ENCODE measurements around the gene IPMK.
"Not testable (repeated sequence)": the region's sequence is repeated elsewhere in the genome, so short reads cannot be mapped to it uniquely, and the experiment has no call there.

IPMK gene

DNA sequence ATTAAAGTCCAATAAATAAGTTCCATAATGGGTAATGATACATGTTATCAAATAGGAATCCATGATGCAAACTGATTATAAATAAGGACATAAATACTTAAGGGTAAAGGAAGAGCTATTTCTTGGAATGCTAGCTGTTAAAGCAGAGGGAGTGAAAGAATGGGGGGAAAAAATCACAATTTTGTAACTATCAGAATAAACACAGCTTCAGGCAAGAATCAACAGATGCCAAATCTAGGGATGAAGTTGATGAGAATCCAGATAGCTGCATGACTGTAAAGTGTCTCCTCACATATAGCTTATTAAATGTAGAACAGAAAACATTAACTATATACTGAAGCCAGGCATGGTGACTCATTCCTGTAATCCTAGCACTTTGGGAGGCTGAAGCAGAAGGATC lies 4.9 kb downstream of the IPMK start:
- H3K4me2 ChIP-seq (ENCODE audit: low read length): no peak overlapping the region
- H3K27ac ChIP-seq (ENCODE audit: low read depth, low read length): no peak overlapping the region
- TF ChIP-seq EZH2phosphoT487 (IDR thresholded peaks at IDR 0.05; ENCODE audit: borderline replicate concordance, low read length): no peak
- TF ChIP-seq, protein P1, sequence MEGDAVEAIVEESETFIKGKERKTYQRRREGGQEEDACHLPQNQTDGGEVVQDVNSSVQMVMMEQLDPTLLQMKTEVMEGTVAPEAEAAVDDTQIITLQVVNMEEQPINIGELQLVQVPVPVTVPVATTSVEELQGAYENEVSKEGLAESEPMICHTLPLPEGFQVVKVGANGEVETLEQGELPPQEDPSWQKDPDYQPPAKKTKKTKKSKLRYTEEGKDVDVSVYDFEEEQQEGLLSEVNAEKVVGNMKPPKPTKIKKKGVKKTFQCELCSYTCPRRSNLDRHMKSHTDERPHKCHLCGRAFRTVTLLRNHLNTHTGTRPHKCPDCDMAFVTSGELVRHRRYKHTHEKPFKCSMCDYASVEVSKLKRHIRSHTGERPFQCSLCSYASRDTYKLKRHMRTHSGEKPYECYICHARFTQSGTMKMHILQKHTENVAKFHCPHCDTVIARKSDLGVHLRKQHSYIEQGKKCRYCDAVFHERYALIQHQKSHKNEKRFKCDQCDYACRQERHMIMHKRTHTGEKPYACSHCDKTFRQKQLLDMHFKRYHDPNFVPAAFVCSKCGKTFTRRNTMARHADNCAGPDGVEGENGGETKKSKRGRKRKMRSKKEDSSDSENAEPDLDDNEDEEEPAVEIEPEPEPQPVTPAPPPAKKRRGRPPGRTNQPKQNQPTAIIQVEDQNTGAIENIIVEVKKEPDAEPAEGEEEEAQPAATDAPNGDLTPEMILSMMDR (IDR thresholded peaks at IDR 0.05; ENCODE audit: low read depth, low read length, poor library complexity, severe bottlenecking): no peak
- H3F3A ChIP-seq (ENCODE audit: control insufficient read depth, insufficient read depth): 0 out of 2 replicates have a peak, but pooled peaks cover 7% of the 10 kb centered on the region
- peaks cover 15% of the 10 kb centered on the region; the same call in 1 of the 2 replicates for H4K20me1 ChIP-seq (ENCODE audit: control insufficient read depth, insufficient read depth, low read depth, low read length)
- no peak overlapping the region for H3K4me3 ChIP-seq (ENCODE audit: low read length)
- H3K4me1 ChIP-seq (ENCODE audit: control insufficient read depth, low read length): peaks cover 26% of the 10 kb centered on the region
- H3K9me3 ChIP-seq (ENCODE audit: control insufficient read depth, insufficient read depth, low read length): no peaks in the 10 kb centered on the region
- H3K27me3 ChIP-seq (ENCODE audit: control insufficient read depth, low read length): no peaks in the 10 kb centered on the region
- peaks cover 94% of the 10 kb centered on the region for H3K79me2 ChIP-seq (ENCODE audit: control insufficient read depth, low read length)
- peaks cover 13% of the 10 kb centered on the region for H3K36me3 ChIP-seq (ENCODE audit: control insufficient read depth, low read length)
- H3K9me2 ChIP-seq (replicated peaks; ENCODE audit: control insufficient read depth, low read length): no peaks in the 10 kb centered on the region

DNA sequence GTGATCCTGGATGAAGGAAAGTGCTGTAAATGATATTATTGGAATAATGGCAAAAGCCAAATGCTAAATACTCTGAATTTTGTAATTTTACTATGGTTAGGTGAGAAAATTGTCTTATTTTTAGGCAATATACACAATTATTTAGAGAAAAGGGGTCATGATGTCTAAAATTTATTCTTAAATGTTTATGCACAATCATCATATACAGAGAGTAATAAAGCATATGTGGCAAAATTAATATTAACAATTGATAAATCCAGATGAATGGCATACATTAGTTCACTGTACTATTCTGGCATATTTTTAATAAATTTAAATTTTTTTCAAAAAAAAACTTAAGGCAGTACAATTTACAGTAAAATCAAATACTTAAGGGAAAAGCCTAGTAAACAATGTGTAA lies 7.4 kb downstream of the IPMK start:
- H3K9me2 ChIP-seq (replicated peaks; ENCODE audit: control insufficient read depth, low read length): no peaks in the 10 kb centered on the region
- H3K79me2 ChIP-seq (ENCODE audit: control insufficient read depth, low read length): peaks cover 96% of the 10 kb centered on the region
- no peaks in the 10 kb centered on the region for H3K27me3 ChIP-seq (ENCODE audit: control insufficient read depth, low read length)
- H3K27ac ChIP-seq (ENCODE audit: low read depth, low read length): no peak overlapping the region
- peaks cover 11% of the 10 kb centered on the region for H3K36me3 ChIP-seq (ENCODE audit: control insufficient read depth, low read length)
- H3K9me3 ChIP-seq (ENCODE audit: control insufficient read depth, insufficient read depth, low read length): no peaks in the 10 kb centered on the region
- H3K4me1 ChIP-seq (ENCODE audit: control insufficient read depth, low read length): peaks cover 21% of the 10 kb centered on the region
- H4K20me1 ChIP-seq (ENCODE audit: control insufficient read depth, insufficient read depth, low read depth, low read length): peaks cover 9% of the 10 kb centered on the region; the same call in 1 of the 2 replicates
- H3F3A ChIP-seq (ENCODE audit: control insufficient read depth, insufficient read depth): no peaks in the 10 kb centered on the region
- H3K4me3 ChIP-seq (ENCODE audit: low read length): no peak overlapping the region
- TF ChIP-seq, protein P1 (IDR thresholded peaks at IDR 0.05; ENCODE audit: low read depth, low read length, poor library complexity, severe bottlenecking): no peak
- no peak for TF ChIP-seq EZH2phosphoT487 (IDR thresholded peaks at IDR 0.05; ENCODE audit: borderline replicate concordance, low read length)
- H3K4me2 ChIP-seq (ENCODE audit: low read length): no peak overlapping the region

DNA sequence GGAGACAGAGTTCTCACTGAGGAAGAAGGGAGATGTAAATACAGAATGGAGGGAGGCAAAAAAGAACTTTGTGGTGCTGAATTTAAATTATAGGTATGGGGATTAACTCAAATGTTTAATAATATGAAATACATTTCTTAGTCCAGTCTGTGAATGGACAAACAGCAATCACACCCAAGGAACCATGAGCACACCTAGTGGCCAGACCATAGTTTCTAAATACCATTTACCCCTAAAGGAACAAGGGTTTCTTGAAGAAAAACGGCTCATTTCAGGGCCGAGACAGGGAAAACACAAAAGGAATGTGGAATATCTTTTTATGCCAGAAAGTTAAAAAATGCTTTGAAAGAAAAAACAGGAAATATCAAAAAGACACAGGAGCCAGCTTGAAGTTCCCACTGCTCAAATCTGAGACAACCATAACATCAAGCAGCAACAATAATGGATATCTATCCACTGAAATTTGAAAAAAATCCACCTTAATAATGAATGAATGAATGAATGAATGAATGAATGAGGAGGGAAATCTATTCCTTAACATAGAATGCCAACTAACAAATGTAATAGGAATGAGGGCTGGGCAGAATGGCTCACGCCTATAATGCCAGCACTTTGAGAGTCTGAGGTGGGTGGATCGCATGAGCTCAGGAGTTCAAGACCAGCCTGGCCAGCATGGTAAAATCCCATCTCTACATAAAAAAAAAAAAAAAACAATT lies 8.6 kb downstream of the IPMK start:
- no peak overlapping the region for H3K4me2 ChIP-seq (ENCODE audit: low read length)
- H3K4me3 ChIP-seq (ENCODE audit: low read length): no peak overlapping the region
- H3K27ac ChIP-seq (ENCODE audit: low read depth, low read length): no peak overlapping the region
- H3K36me3 ChIP-seq (ENCODE audit: control insufficient read depth, low read length): peaks cover 11% of the 10 kb centered on the region
- H3K4me1 ChIP-seq (ENCODE audit: control insufficient read depth, low read length): peaks cover 9% of the 10 kb centered on the region
- no peaks in the 10 kb centered on the region for H3F3A ChIP-seq (ENCODE audit: control insufficient read depth, insufficient read depth)
- H3K27me3 ChIP-seq (ENCODE audit: control insufficient read depth, low read length): no peaks in the 10 kb centered on the region
- H4K20me1 ChIP-seq (ENCODE audit: control insufficient read depth, insufficient read depth, low read depth, low read length): peaks cover 7% of the 10 kb centered on the region; the same call in 1 of the 2 replicates
- peaks cover 94% of the 10 kb centered on the region for H3K79me2 ChIP-seq (ENCODE audit: control insufficient read depth, low read length)
- TF ChIP-seq, protein P1 (IDR thresholded peaks at IDR 0.05; ENCODE audit: low read depth, low read length, poor library complexity, severe bottlenecking): no peak
- H3K9me3 ChIP-seq (ENCODE audit: control insufficient read depth, insufficient read depth, low read length): no peaks in the 10 kb centered on the region; the same call in 1 of the 2 replicates
- H3K9me2 ChIP-seq (replicated peaks; ENCODE audit: control insufficient read depth, low read length): no peaks in the 10 kb centered on the region

DNA sequence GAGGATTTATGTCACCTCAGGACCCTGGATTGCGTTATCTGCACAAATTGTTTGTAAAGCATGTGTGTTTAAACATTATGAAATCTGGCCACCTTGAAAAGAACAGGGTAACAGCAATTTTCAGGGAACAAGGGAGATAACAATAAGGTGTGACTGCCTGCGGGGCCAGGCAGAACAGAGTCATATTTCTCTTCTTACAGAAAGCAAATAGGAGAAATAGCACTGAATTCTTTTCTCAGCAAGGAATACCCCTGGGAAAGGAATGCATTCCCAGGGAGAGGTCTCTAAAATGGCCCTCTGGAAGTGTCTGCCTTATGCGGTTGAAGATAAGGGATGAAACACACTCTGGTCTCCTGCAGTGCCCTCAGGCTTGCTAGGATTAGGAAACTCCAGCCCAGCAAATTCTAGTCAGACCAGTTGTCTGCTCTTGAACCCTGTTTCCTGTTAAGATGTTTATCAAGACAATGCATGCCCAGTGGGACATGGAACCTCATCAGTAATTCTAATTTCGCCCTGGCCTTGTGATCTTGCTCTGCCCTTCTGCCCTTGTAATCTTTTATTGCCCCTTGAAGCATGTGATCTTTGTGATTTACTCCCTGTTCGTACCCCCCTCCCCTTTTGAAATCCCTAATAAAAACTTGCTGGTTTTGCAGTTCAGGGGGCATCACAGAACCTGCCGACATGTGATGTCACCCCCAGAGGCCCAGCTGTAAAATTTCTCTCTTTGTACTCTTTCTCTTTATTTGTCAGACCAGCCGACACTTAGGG lies 11.5 kb downstream of the IPMK start:
- H3K79me2 ChIP-seq (ENCODE audit: control insufficient read depth, low read length): peaks cover 78% of the 10 kb centered on the region
- not testable (repeated sequence) for H3K27ac ChIP-seq (ENCODE audit: low read depth, low read length); H3F3A ChIP-seq (ENCODE audit: control insufficient read depth, insufficient read depth)

More for the DNA sequence above, 11.5 kb downstream of the IPMK start:
- peaks cover 14% of the 10 kb centered on the region for H3K36me3 ChIP-seq (ENCODE audit: control insufficient read depth, low read length)
- not testable (repeated sequence) for H3K9me2 ChIP-seq (replicated peaks; ENCODE audit: control insufficient read depth, low read length); H3K9me3 ChIP-seq (ENCODE audit: control insufficient read depth, insufficient read depth, low read length); H3K4me2 ChIP-seq (ENCODE audit: low read length); H3K4me3 ChIP-seq (ENCODE audit: low read length); H3K27me3 ChIP-seq (ENCODE audit: control insufficient read depth, low read length); H4K20me1 ChIP-seq (ENCODE audit: control insufficient read depth, insufficient read depth, low read depth, low read length)
- H3K4me1 ChIP-seq (ENCODE audit: control insufficient read depth, low read length): peaks cover 20% of the 10 kb centered on the region

Data from DOHH2 (cell line).